HG02885 (cell line): Measurements from ENCODE around the gene GPT2.

Experiments used
- ATAC-seq: cut with Tn5 transposase; IDR thresholded peaks from one replicate; pipeline ENCODE4 v1.9.1; 2021; ENCODE audit warnings: mild to moderate bottlenecking; ENCODE audit not compliant: unreplicated experiment, poor library complexity

GPT2 gene

GRCh38 chr16:46895399-46896313, 11.5 kb downstream of the GPT2 start:
- no peak for ATAC-seq

DNA sequence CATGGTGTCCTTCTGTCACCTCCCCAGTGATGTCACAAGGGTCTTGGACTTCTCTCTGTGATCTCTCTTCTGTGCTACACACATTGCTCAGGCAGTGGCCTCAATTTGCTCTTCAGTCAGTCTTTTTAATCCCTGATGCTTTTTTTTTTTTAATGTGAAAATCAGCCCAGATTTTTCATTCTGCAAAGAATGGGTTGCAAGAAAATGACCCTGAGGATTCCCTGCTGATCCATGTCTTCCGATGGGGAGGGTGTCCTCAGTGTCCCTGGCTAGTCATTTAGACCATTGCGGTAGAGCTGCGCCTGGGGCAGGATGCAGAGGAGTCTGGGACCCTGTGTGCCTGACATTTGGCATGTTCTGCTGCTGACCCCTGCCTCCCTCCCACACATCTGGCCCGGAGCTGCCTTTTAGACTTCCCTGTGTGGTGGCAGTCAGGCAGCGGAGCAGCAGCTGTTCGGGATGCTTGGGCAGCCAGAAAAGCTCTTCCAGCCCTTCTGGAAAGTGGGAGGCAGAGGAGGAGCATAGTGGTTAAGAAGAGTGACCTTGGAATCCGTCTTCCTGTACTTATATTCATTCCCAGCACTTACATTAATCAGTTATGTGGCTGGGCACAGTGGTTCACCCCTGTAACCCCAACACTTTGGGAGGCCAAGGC, 12.3 kb downstream of the GPT2 start:
- no peak for ATAC-seq

- no peak for ATAC-seq
Measured at GRCh38 chr16:46897471-46897870, 13.3 kb downstream of the GPT2 start.

- ATAC-seq: no peak
Measured at GRCh38 chr16:46898006-46898405, 13.8 kb downstream of the GPT2 start.

DNA sequence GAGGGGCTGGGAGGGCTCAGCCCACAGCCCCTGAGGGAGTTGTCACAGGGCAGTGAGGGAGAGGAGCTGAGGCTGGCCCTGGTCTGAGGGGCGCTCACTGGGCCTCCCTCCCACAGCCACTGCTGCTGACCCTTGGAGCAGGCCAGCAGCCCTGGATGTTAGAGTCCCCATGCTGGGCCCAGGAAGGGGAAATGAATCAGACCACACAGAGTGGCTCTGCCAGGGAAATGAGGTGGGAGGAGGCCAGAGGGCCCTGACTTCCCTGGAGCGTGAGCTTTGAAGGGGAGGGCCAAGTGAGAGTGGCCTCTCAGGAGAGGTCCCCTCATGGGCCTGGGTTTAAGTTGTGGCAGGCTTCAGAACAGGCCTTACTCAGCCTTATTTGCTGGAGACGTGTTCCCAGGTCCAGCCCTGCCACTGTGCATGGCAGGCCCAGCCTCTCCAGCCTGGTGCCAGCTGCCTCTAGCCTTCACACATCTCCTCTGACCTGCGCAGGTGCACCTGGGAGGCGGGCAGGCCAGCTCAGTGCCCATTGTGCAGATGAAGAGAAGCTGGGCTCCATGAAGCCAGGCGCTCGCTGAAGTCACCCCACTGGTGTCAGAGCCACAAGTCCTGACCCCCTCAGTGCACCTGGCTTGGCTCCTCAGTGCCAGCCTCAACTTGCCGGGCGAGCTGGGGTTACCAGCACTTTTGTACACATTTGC, 15.4 kb downstream of the GPT2 start:
- no peak for ATAC-seq

DNA sequence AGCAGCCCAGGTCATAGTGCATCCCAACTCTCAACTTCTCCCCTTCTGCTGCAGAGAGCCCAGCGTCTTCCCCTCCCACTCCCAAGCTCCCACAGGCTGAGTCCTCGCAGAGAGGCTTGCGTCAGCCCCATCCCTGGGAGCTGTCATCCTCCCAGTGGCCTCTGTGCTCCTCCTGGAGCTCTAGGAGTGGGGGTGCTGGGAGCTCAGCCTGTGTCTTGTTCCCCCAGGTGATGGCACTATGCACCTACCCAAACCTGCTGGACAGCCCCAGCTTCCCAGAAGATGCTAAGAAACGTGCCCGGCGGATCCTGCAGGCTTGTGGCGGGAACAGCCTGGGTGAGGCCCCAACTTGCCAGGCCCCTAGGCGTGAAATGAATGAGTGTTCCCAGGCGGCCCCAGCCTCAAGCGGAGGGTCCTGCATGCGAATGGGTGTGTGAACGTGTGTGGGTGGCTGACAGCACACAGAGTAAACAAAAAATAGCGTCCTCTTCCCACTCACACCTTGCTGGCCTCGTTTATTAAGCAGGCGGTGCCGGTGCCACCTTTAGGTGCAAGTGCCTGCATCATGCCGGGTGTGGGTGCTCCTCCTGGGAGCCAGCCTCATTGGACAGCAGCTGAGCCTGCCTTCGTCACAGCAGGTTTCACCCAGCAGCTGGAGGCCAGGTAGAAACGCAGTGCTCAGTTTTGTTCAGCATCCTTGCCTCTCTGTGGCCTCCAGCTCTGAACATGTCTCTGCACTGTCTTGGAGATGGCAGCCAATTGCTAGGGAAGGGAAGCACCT, 16.5 kb downstream of the GPT2 start:
- ATAC-seq: no peak

- ATAC-seq: no peak
Measured at GRCh38 chr16:46901709-46902108, 17.5 kb downstream of the GPT2 start.

DNA sequence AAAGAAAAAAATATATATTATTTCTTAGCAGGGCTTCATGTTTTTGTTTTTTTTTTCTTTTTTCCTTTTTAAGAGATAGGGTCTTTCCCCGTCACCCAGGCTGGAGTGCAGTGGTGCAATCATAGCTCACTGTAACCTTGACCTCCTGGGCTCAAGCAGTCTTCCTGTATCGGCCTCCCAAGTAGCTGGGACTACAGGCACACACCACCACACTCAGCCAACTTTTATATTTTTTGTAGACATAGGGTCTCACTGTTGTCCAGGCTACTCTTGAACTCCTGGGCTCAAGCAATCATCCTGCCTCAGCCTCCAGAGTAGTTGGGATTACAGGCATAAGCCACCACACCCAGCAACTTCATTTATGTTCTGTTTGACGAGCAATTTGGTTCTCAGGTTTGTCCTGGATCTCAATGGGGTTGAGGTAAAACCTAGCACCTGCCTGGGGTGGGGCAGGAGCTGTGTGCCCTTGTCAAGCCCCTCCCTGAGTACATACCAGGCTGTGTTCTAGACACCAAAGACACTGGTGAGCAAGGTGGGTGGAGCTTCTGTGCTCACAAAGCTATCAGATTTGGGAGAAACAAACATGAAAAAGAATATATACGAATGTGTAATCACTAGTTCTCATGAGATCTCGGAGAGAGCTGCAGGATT, 19.2 kb downstream of the GPT2 start:
- no peak for ATAC-seq

DNA sequence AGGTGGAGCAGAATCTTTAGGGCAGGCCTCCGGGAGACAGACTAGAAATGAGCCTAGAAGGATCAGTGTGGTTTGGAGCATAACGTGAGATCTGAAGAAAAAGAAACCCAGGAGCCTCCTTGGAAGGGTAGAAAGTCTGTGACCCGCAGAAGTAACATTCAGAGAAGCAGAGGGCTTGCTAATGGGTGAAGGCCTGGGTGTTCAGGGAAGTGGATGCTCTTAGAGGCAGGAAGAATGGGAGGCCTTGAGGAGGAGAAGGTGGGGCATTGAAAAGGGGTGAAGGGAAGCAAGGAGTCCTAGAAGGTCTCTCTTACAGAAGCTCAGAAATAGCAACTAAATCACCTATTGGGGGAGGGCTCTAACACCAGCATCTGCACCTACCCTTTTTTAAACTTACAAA, 20.3 kb downstream of the GPT2 start:
- ATAC-seq: no peak

GRCh38 chr16:46906360-46907060, 22.3 kb downstream of the GPT2 start:
- ATAC-seq: no peak

DNA sequence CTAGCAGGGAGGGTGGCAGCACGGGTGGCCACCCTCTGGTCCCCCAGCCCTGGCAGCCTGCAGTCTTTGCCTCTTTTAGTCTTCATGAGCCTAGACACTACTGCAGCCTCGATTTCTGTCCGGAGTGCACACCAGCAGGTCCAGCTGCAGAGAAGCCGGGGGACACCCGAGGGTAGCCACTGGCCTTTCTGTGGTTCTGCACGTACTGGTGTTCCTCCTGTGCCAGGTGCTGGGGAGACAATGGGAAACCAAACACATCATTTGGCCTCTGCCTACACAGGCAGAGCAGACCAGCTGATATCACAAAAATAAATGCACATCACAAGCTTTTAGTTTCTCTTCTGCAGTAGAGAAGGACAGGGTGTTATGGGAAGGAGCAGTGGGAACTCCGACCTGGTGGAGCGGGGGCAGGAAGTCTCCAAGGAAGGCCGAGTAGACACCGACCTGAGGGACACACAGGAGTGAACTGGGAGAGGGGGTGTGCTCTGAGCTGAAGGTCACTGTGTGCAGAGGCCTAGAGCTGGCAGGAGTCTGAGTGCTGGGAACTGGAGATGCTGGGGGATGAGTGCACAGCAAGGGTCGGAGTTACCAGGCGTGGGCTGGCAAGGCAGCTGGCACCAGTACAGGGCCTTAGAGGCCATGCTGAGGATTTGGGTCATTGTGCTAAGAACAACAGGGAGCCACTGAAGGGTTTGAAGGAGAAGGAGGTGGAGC, 23.1 kb downstream of the GPT2 start:
- ATAC-seq: no peak

GRCh38 chr16:46908540-46909372, 24.6 kb downstream of the GPT2 start:
- no peak for ATAC-seq

- ATAC-seq: peak; percentile 72
Measured at GRCh38 chr16:46911038-46911437, 26.9 kb downstream of the GPT2 start.

GRCh38 chr16:46911650-46912049, 27.5 kb downstream of the GPT2 start:
- ATAC-seq: peak; percentile 7

GRCh38 chr16:46914556-46915201, 30.5 kb downstream of the GPT2 start:
- no peak for ATAC-seq

DNA sequence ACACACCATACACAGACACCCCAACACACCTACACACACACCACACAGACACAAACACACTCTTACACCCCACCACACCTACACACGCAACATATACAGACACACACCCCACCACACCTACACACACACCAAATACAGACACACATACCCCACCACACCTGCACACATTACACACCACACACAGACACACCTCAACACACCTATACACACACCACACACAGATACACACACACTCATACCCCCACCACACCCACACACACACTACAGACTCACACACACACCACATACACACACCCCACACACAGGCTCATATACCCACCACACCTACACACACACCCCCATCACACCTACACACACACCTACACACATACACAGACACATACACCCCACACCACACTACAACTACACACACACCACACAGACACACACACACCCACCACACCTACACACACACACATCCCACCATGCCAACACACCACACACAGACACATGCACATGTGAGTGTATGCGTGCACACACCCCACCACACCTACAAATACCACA, 31.4 kb downstream of the GPT2 start:
- ATAC-seq: no peak

DNA sequence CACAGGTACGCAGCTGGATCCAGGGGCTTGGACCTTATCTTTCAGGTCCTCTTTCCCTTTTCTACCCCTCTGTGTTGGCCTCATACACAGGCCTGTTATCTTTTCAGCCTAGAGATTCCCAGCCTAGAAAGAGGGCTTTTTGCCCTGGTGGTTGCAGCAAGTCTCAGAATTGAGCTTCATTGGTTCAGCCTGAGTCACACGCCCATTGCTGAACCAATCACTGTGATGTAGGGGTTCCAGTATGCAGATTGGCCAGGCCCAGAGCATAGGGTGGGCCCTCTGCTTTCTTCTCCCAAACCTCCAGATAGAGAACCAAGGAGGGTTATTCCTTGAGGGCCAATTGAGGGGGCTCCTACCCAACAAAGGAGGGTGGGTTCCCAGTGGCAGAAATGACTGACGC, 32.8 kb downstream of the GPT2 start:
- no peak for ATAC-seq
